ENCODE results near the gene NTRK2.

DNA sequence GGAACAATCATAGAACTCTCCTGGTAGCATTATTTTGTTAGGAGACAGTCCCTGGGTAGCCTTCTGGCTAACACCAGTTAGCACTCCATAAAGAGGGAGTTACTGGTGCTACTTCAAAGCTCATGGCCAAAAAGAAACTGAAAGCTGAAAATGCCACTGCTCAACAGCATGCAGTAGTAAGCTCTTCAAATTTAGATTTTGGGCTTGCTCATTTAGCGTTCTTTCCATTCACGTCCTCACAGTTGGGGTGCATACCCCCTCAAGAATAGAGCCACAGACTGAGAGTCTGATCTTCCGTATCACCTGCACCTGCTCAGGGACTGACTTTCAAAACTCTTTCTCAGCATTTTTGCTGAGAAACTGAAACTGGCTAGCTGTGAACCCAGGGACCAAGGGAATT, 24.7 kb downstream of the NTRK2 start:
- TF ChIP-seq EZH2 (IDR thresholded peaks at IDR 0.05; ENCODE audit: low read depth) = no peak
- TF ChIP-seq, protein P1, sequence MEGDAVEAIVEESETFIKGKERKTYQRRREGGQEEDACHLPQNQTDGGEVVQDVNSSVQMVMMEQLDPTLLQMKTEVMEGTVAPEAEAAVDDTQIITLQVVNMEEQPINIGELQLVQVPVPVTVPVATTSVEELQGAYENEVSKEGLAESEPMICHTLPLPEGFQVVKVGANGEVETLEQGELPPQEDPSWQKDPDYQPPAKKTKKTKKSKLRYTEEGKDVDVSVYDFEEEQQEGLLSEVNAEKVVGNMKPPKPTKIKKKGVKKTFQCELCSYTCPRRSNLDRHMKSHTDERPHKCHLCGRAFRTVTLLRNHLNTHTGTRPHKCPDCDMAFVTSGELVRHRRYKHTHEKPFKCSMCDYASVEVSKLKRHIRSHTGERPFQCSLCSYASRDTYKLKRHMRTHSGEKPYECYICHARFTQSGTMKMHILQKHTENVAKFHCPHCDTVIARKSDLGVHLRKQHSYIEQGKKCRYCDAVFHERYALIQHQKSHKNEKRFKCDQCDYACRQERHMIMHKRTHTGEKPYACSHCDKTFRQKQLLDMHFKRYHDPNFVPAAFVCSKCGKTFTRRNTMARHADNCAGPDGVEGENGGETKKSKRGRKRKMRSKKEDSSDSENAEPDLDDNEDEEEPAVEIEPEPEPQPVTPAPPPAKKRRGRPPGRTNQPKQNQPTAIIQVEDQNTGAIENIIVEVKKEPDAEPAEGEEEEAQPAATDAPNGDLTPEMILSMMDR (conservative IDR thresholded peaks at IDR 0.05) = no peak
